NCI-H2081 (cell line): ENCODE measurements around the gene SPDL1.
"Not testable (repeated sequence)": the region's sequence is repeated elsewhere in the genome, so short reads cannot be mapped to it uniquely, and the experiment has no call there.

Source experiments
- DNase-seq, 2 experiments: peaks; one replicate each; lab custom pipeline; 2025; lab: John Stamatoyannopoulos, UW

Gene SPDL1

GRCh38 chr5:169574134-169574646 is 9.4 kb upstream of the SPDL1 start:
- no peak for DNase-seq

DNA sequence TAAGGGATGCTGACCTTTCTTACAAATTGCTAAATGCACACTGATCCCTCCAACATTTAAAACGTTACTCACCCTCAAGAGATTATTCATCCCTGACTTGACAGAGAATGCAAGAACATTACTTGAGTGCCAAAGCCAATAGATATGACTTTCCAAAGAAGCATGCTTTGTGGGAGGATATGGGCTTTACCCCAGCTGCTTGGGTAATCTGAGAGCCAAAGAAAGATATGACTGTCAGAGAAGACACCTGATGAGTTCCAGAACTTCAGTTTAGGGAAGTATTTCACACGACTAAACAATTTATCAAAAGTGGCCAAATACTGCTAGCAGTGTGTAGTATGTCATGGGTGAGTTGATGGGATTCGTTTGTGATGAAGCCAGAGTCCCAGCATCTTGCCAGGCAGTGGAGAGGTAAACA is 7.4 kb upstream of the SPDL1 start:
- no peak for DNase-seq

GRCh38 chr5:169577951-169578350 is 5.6 kb upstream of the SPDL1 start:
- DNase-seq, result no peak

- no peak for DNase-seq
Observed at GRCh38 chr5:169580964-169581363, 2.6 kb upstream of the SPDL1 start.

DNA sequence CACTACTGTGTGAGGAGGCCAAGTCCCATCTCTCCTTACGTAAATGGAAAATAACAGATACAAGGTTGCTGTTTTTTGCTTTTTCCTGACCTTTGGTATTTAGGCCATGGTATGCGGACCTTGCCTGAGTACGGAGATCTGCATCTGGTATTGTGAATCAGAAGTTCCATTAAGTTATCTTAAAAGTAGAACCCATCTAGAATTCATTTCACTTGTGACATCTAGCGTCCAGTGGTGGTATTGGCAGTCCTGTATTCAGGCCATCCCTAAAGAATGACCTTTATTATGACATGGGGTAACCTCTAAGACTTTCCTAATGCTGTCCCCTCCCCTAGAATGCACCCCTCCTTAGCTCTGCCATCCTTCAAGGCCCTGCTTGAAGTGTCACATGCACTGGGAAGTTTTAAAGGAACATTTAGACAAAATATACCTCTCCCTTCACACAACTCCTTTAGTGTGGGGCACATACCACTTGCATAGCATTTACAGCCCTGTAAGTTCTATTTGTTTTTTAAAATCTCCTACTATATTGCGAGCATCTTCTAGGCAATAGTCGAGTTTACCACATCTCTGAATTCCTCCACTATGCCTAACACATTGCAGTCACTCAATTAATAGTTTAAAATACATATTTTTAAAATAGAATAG is 1.9 kb upstream of the SPDL1 start:
- peak in 1 of 2 experiments; percentile 50 for DNase-seq

DNA sequence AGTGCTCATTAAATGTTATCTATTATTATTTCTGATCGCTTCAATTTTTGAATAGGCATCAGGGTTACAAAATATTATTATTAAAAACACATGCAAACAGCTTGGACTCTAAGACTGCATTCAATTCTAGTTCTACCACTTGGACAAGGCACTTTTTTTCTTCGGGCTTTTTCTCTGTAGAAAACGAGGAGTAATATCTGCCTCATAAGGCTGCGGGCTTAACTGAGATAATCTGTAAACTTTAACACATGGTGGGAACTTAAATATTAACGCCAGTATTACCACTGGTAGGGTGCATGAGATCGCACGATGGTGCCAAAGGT is 511 bp upstream of the SPDL1 start:
- no peak for DNase-seq

GRCh38 chr5:169584998-169585451 is 1.5 kb downstream of the SPDL1 start:
- no peak for DNase-seq

GRCh38 chr5:169590602-169591001 is 7.0 kb downstream of the SPDL1 start:
- DNase-seq, result no peak

GRCh38 chr5:169591636-169592035 is 8.1 kb downstream of the SPDL1 start:
- no peak for DNase-seq

DNA sequence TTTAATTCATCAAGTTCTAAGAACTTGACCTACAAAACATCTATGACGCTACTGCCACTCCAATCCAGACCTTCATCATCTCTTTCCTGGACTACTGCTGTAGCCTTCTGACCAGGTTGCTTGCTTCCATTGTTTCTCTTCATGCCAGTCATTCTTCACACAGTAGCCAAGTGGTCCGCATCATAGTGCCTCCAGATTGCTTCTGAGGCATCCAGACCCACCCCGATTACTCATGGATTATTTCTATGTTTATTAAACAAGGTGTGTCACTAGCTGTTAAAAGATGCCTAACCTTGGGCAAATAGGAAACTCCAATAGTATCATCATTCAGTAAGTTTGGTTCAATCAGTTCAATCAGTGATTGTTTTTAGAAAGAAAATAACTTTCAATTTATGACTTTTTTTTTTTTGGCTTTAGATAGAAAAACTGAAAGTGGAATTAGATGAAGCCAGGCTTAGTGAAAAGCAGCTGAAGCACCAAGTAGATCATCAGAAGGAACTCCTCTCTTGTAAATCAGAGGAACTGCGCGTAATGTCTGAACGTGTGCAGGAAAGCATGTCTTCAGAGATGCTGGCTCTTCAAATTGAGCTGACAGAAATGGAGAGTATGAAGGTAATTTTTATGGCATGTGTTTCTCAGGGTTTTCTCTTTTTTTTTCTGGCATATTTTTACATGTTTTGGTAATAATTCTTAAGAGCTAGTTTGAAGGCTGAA is 9.5 kb downstream of the SPDL1 start:
- no peak for DNase-seq

GRCh38 chr5:169595172-169595820 is 11.7 kb downstream of the SPDL1 start:
- DNase-seq, result no peak

- DNase-seq, result no peak
Observed at GRCh38 chr5:169599451-169599850, 15.9 kb downstream of the SPDL1 start.

DNA sequence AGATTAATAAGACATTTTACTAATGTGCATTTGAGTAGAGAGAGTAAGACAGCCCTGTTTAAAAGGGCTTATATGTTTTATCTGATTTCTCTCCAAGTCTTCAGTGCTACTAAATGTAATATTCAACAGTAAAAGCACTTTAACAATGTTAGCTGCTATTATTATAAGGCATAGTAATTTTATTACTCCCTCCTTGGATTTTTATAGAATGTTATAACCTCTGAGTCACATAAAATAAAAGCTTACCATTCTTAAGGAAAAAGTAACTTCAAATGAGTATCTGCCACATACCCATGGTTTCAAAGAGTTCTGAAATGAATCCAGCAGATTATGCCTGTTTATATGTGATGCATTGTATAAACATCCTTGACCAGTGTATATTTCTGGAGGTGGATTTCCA is 19.0 kb downstream of the SPDL1 start:
- no peak for DNase-seq

DNA sequence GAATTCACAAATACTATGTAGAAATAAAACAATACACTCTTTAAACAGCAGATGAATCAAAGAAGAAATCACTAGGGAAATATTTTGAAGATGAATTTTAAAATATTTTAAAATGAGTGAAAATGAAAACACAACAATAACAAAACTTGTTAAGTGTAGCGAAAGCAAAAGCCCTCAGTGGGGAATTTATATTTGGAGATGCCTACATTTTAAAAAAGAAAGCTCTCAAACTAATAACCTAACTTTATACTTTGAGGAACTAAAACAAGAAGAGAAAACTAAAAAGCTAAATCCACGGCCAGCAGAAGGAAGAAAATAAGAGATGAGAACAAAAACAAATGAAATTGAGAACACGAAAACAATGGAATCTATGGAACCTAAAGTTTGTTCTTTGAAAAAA is 22.7 kb downstream of the SPDL1 start:
- DNase-seq, result no peak

- no peak for DNase-seq
Observed at GRCh38 chr5:169607882-169608281, 24.3 kb downstream of the SPDL1 start.

DNA sequence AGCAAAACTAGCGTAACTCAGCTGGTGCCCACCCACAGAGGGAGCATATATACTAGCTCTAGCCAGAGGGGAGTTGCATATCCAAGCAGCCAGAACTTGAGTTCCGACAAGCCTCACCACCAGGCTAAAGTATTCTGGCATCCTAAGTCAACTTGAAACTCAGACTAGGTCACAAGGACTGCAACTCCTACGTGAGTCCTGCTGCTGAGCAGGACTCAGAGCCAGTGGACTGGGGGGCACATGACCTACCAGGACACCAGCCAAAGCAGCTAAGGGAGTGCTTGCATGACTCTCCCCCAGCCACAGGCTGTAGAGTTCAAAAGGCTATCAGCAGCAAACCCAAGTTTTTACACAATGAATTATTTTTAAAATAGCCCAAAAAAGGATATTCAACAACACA is 26.1 kb downstream of the SPDL1 start:
- no peak for DNase-seq

- DNase-seq, result no peak
Observed at GRCh38 chr5:169610606-169611005, 27.0 kb downstream of the SPDL1 start.

DNA sequence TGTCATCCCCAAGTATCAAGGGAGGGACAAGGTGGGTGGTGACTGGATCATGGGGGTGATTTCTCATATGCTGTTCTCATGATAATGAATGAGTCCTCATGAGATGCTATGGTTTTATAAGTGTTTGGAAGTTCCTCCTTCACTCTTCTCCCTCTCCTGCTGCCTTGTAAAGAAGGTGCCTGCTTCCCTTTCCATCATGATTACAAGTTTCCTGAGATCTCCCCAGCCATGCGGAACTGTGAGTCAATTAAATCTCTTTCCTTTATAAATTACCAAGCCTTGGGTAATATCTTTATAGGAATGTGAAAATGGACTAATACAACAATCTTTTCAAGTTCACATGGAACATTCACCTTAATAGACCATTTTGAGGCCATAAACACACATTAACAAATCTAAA is 32.0 kb downstream of the SPDL1 start:
- DNase-seq, result no peak

DNA sequence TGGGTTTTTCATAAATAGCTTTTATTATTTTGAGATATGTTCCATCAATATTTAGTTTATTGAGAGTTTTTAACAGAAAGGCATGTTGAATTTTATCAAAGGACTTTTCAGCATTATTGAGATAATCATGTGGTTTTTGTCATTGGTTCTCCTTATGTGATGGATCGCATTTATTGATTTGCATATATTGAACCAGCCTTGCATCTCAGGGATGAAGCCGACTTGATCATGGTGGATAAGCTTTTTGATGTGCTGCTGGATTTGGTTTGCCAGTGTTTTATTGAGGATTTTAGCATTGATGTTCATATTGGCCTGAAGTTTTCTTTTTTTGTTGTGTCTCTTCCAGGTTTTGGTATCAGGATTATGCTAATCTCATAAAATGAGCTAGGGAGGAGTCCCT is 40.7 kb downstream of the SPDL1 start:
- not testable (repeated sequence) for DNase-seq

DNA sequence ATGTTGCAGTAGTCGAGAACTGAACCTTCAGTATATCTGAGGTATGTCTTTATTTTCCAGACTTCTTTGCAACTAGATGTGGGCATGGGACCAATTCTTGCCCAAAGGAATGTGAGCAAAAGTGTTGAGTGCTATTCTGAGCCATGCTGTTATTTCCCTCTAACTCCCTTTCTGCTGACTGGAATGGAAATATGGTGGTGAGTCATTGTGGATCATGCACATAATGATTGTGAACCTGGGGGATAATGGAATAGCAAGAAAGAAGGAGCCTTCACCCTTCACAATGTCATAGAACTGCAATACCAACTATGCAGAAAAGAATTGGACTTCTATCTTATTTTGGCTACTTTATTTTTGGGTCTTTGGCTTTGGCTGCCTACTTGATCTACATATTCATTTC is 43.2 kb downstream of the SPDL1 start:
- no peak for DNase-seq

- no peak for DNase-seq
Observed at GRCh38 chr5:169627551-169627950, 44.0 kb downstream of the SPDL1 start.

GRCh38 chr5:169628892-169629291 is 45.3 kb downstream of the SPDL1 start:
- DNase-seq, result no peak

DNA sequence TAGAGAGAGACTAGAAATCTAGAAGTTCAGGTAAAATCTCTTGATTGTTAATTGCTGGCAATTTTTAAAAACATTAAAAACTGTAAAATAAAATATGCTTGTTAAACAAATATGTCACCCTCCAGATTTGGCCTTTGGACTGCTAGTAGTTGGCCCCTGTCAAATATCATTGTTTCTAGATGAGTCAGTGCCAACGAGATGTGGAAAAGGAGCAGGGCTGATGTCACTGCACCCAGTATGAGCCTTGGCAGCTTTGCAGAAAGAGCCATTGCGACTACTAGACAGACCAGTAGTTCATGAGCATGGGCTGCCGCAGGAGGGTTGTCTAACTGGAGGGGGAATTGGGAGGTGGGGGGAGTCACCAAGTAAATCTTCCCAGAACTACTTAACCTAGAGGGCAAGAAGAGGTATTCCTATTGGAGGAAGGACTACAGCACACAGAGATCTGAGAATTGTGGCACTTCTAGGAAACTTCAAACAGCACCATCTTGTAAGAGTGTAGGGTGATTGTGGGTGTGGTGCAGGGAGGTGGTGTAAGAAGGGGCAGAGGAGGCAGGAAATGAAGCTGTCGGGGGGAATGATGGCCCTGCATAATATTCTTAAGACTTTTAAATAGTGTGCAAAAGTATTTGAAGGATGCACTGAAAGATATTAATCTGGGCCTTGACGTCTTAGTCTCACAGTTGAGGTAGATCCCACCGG is 46.4 kb downstream of the SPDL1 start:
- no peak for DNase-seq
